ENCODE results near the gene NTN1.
"Not testable (repeated sequence)": the region's sequence is repeated elsewhere in the genome, so short reads cannot be mapped to it uniquely, and the experiment has no call there.

DNA sequence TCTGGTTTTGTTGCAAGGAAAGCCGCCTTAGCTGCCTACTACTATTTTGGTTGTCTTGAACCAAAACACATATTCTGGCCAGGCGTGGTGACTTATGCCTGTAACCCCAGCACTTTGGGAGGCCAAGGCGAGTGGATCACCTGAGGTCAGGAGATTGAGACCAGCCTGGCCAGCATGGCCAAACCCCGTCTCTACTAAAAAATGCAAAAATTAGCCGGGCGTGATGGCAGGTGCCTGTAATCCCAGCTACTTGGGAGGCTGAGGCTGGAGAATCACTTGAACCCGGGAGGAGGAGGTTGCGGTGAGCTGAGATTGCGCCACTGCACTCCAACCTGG, 236.3 kb downstream of the NTN1 start:
- TF ChIP-seq, protein P1, sequence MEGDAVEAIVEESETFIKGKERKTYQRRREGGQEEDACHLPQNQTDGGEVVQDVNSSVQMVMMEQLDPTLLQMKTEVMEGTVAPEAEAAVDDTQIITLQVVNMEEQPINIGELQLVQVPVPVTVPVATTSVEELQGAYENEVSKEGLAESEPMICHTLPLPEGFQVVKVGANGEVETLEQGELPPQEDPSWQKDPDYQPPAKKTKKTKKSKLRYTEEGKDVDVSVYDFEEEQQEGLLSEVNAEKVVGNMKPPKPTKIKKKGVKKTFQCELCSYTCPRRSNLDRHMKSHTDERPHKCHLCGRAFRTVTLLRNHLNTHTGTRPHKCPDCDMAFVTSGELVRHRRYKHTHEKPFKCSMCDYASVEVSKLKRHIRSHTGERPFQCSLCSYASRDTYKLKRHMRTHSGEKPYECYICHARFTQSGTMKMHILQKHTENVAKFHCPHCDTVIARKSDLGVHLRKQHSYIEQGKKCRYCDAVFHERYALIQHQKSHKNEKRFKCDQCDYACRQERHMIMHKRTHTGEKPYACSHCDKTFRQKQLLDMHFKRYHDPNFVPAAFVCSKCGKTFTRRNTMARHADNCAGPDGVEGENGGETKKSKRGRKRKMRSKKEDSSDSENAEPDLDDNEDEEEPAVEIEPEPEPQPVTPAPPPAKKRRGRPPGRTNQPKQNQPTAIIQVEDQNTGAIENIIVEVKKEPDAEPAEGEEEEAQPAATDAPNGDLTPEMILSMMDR (IDR thresholded peaks at IDR 0.05): not testable (repeated sequence)
- TF ChIP-seq POLR2A (IDR thresholded peaks at IDR 0.05): not testable (repeated sequence)

Measured in adrenal gland (tissue), 5 donors.